ENCODE data around the gene VEZF1.

The VEZF1 gene, protein sequence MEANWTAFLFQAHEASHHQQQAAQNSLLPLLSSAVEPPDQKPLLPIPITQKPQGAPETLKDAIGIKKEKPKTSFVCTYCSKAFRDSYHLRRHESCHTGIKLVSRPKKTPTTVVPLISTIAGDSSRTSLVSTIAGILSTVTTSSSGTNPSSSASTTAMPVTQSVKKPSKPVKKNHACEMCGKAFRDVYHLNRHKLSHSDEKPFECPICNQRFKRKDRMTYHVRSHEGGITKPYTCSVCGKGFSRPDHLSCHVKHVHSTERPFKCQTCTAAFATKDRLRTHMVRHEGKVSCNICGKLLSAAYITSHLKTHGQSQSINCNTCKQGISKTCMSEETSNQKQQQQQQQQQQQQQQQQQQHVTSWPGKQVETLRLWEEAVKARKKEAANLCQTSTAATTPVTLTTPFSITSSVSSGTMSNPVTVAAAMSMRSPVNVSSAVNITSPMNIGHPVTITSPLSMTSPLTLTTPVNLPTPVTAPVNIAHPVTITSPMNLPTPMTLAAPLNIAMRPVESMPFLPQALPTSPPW

DNA sequence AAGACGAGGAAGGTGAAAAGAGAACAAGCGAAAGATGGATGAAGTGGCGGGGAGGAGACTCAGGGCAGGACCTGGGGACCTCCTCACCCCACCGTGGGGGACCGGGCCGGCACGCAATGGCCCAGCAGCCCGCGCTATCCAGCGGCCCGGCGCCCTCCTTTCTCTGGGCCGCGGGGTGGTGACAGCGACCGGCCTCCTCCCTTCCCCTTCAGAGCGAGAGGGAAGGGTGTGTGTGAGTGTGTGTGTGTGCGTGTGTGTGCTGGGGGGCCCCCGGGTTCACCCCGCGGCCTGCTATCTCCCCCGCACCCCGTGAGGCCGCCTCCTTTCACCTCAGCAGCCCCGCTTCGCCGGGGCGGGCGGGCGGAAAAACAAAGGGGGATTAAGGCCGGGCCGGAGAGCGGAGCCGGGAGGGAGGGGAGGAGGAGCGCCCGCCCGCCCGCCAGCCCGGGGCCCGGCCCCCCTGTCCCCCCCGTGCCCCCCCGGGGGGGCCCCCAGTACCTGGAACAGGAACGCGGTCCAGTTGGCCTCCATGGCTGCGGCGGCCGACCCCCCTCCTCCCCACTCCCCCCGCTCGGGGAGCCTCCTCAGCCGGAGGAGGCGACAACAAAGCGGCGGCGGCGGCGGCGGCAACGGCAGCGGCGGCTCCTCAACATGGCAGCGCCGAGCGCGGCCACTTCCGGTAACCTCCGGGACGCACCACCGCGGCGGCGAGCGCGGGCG lies at the start of gene VEZF1:
TSS of gene VEZF1 (minus strand) at position 674 of the 720 bp plus-strand sequence. CDS start at position 531, 143 bp downstream.
- DNase-seq (ENCODE audit: low spot score): peak; percentile 86

DNA sequence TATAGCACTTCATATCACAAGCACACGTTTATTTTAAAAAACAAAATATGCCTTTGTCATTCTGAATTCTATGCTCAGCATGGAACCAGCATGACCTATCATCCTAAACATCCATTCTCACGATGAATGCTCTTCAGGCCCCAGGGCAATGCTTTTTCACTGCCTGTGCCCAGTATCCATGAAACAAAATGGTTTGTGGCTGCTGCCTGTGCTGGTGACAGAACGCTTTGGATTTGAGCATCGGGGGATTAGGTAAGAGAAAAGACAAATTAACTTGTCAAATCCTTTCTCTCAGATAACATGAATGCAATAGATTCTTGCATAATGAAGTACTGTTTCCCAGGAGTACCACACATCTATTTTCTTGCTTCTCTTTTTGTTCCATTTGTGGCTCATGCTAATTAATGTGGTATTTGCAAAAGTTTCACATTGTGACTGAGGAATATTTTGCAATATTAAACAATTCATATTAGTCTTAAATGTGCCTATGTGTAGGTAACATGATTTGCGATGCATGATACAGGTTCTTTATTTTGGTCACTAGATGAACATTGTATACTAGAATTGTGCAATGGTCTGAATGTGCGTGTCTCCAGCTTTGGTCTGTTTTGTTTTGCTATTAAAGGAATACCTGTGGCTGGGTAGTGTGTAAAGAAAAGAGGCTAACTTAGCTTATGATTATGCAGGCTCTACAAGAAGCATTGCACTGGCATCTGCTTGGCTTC lies 44.8 kb upstream of the VEZF1 start:
- DNase-seq (ENCODE audit: low spot score): no peak

DNA sequence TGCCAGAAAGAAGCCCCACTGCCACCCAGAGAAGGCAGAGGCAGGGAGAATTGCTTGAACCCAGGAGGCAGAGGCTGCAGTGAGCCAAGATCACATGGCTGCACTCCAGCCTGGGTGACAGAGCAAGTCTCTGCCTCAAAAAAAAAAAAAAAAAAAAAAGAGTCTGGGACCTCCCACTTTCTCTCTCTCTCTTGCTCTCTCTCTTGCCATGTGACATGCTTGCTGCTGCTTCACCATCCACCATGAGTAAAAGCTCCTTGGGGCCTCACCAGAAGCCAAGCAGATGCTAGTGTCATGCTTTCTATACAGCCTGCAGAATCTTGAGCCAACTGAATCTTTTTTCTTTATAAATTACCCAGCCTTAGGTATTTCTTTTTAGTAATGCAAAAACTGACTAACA lies 40.5 kb upstream of the VEZF1 start:
- DNase-seq (ENCODE audit: low spot score): no peak

DNA sequence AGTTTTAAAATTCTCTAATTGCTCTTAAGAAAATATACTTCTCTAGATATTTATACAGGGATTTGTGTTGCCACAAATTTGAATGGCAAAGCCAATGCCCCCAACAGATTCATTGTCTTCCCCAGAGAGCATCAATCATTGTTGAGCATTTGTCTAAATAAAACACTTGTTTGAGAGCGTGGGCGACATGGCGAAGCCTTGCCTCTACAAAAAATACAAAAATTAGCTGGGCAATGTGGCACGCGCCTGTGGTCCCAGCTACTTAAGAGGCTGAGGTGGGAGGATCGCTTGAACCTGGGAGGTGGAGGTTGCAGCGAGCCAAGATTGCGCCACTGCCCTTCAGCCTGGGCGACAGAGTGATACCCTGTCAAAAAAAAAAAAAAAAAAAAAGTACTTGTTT lies 32.3 kb upstream of the VEZF1 start:
- no peak for DNase-seq (ENCODE audit: low spot score)

GRCh38 chr17:58019521-58019920 lies 31.5 kb upstream of the VEZF1 start:
- no peak for DNase-seq (ENCODE audit: low spot score)

- no peak for DNase-seq (ENCODE audit: low spot score)
Measured at GRCh38 chr17:58019039-58019438, 31.0 kb upstream of the VEZF1 start.

DNA sequence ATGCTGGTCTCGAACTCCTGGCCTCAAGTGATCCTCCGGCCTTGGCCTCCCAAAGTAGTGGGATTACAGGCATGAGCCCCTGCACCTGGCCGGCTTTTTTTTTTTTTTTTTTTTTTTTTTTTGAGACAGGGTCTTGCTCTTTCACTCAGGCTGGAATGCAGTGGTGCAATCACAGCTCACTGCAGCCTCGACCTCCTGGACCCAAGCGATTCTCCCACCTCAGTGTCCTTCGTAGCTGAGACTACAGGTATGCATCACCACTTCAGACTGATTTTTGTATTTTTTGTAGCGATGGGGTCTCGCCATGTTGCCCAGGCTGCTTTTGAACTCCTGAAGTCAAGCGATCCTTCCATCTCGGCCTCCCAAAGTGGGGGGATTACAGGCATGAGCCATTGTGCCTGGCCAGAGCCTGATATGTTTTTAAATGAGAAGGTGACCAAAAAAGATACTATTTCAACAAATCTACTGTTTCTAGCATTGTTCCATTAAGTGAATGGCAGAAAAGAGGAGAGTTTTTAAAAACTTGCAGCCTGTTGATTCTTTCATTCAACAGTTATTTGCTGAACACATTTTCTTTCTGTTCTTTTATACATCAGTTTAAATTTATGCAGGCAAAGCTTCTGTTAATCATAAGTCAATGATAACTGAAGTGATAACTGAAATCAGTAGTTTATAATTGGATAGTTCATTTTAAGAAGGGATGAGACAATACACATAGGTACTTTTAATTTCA lies 22.2 kb upstream of the VEZF1 start:
- DNase-seq (ENCODE audit: low spot score): no peak

DNA sequence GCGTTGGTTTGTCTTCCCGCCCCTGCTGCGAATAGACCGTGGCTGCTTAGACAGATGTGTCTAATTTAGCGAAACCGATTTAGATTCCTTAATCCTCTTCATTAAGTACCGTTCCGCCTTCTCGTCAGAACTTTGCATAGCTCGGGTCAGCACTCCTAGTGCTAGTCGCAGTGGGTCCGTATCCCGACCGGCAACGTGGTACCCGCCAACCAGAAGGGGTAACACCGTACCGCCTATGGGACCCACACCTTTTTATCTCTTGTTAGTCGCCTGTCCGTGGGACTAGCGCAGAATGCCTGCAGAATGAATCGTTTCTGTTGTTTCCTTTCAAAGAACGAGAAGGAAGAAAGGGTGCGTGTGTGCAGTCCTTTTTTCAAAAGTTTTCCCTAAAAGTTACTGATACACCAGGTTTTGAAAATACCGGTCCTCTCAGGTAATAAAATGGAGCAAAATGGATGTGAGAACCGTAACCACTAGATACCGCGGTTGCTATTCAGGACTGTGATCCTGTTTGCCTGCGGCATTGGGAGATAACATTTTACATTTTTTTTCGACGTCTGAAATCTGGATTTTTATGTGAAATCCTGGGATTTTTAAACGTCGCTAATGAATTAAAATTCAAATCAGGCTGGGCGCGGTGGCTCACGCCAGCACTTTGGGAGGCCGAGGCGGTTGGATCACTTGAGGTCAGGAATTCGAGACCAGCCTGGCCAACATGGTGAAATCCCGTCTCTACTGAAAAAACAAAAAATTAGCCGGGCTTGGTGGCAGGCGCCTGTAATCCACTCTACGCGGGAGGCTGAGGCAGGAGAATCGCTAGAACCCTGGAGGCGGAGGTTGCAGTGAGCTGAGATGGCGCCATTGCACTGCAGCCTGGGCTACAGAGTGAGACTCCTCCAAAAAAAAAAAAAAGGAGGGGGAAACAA lies 20.0 kb upstream of the VEZF1 start:
- DNase-seq (ENCODE audit: low spot score): no peak

DNA sequence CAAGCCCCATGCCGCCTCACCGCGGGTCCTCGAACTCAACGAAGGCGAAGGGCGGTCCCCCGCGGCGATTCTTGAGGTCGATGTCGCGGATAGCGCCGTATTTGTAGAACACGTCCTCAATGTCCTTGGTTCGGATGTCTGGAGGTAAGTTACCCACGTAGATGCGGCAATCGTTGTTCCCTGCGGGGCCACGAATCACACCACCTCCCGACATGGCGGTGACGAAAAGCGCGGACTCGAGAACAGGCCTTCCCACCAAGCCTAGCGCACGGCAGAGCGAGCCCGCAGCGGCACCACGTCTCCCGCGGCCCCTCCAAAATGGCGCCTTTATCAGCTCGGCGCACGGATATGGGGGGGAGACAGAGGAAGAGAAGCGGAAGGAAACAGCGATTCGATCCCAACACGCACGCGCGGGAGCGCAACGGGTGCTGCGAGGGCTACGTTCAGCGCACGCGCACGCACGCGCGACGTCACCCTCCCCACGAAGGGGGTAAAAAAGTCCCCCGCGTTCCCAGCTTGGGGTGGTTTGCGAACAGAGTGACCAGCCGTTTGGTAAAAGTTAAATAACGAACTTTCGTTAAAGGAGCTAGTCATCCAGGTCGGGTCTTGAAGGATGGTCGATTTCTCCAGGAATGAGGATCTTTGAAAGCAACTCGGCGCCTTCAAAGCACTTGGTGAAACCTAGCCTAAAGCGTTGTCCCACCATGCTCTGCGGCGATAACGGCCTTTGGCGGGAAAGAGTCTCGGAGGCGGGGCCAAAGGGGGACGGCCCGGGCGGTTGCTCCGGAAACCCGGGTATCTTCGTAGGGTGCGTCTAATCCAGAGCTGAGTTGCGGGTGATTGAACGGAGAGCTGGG lies 19.1 kb upstream of the VEZF1 start, which contains the start of gene SRSF1:
TSS of gene SRSF1 (minus strand) at position 323 of the 857 bp plus-strand sequence. CDS start at position 214, 109 bp downstream.
- DNase-seq (ENCODE audit: low spot score): peak; percentile 97

GRCh38 chr17:58006560-58006923 lies 18.5 kb upstream of the VEZF1 start:
- DNase-seq (ENCODE audit: low spot score): peak; percentile 78

- no peak for DNase-seq (ENCODE audit: low spot score)
Measured at GRCh38 chr17:58005728-58006559, 17.9 kb upstream of the VEZF1 start.

DNA sequence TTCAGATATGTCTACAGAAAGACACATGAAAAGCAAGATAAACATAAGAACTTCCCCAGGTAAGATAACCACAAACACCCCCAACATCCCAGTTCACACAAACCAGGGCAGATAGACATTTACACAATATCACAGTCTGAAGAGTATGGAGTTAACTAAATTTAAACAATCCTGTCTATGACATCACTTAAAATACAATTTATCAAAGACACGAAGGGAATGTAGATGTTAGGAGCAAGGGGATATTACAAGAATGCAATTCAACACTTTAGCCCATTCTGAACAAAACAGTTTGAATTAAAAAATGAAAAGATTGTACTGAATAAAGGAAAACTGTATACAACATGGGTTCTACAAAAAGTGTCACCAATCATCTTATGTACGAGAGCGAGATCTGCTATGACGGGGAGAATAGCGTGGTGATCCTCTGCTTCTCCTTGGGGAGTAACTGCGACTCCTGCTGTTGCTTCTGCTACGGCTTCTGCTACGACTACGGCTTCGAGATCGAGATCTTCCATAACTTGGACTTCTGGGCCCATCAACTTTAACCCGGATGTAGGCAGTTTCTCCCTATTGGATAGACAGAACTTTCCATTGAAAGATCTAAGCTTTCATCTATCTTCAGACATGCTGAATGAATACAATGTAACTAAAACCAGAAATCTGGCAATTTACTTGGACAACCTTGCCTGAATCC lies 17.1 kb upstream of the VEZF1 start:
- no peak for DNase-seq (ENCODE audit: low spot score)

DNA sequence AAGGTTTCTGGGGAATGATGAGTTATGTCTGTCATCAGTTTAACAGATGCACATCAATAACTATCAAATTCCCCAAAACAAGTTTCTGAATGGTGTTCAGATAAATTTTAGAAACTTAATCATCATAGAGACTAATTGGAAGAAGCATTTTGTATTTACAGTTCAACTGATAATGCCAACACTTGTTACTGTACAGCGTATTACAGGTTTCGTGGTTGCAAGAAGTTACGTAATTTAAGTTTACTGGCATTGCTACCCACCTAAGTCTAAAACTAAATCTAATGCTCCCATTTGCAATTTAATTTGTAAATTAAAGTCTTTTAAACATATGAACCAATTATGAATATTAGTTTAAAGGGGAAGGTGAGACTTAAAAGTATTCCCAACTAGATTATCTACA lies 16.0 kb upstream of the VEZF1 start:
- DNase-seq (ENCODE audit: low spot score): no peak

DNA sequence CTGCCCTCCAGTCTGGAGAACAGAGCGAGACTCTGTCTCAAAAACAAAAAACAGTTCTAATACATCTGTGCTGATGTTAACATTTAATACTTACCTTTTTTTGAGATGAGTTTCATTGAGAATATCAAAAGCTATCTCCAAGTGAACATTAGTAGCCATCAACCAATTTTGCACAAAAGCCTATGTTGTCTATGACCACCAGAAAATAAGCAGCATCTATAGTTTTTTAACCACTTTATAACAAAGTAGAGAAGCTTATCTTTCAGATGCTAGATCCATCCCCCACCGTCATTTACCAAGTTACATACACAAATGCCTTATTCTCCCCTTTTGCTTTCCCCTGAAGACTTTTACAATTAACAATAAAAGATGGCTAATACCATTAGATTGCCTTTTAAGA lies 14.9 kb upstream of the VEZF1 start:
- no peak for DNase-seq (ENCODE audit: low spot score)

- DNase-seq (ENCODE audit: low spot score): no peak
Measured at GRCh38 chr17:58002154-58002948, 14.3 kb upstream of the VEZF1 start.

- DNase-seq (ENCODE audit: low spot score): no peak
Measured at GRCh38 chr17:58001461-58002124, 13.5 kb upstream of the VEZF1 start.

All from AG08396 (cell line).